ENCODE results near the gene CABP5. TPM values are rescaled to one million over a fixed set of nuclear protein-coding genes. Genes with fewer than 3 reads are reported as not detected.
"Not testable (repeated sequence)": the region's sequence is repeated elsewhere in the genome, so short reads cannot be mapped to it uniquely, and the experiment has no call there.

CABP5 gene
- total and polyA plus RNA-seq, 10 of the 15 experiments (the other 5 are each of a cell fraction or from before 2014, with no cell fraction given) = not detected

DNA sequence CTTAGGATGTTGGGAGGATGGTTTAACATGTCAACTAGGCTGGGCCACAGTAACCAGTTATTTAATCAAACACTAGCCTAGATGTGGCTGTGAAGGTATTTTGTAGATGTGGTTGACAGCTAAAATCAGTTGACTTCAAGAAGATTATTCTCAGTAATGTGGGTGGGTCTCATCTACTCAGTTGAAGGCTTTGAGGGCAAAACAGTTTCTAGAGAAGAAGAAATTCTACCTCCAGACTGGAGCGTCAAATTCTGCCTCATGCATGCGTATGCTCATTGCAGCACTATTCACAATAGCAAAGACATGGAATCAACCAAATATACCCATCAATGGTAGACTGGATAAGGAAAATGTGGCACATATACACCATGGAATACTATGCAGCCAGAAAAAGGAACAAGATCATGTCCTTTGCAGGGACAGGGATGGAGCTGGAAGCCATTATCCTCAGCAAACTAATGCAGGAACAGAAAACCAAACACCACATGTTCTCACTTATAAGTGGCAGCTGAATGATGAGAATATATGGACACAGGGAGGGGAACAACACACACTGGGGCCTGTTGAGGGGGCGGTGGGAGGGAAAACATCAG, 26.4 kb upstream of the CABP5 start:
- SMC1A ChIA-PET (ENCODE audit: uncharacterized antibody, unreplicated experiment); FAIRE-seq; ATAC-seq; H3K9me3 ChIP-seq (replicated peaks; ENCODE audit: control insufficient read depth, insufficient read depth, low read length); in situ Hi-C loops (cut with MboI); H3K4me3 ChIP-seq; DNase-seq (ENCODE audit: low read depth, low spot score); H3K27me3 ChIP-seq (replicated peaks in 1 of 2; ENCODE audit: control insufficient read depth in 2 of 2, insufficient read depth in 2 of 2, low read length in 1 of 2); H3K27ac ChIP-seq (ENCODE audit: control insufficient read depth, insufficient read depth); H4K20me1 ChIP-seq (ENCODE audit: control insufficient read depth, insufficient read depth); POLR2A ChIA-PET; RAD21 ChIA-PET (ENCODE audit: unreplicated experiment); intact Hi-C loops (cut with micrococcal nuclease; ENCODE audit: unreplicated experiment); BruUV-seq (replicated peaks); H3K4me2 ChIP-seq (ENCODE audit: control insufficient read depth, insufficient read depth); H3K9ac ChIP-seq (ENCODE audit: control insufficient read depth, insufficient read depth, low read length); CTCF ChIA-PET; H3K4me1 ChIP-seq (ENCODE audit: control insufficient read depth, insufficient read depth, low read length); H3K79me2 ChIP-seq (ENCODE audit: control insufficient read depth, insufficient read depth, low read length); H2AFZ ChIP-seq (ENCODE audit: control insufficient read depth, low read depth, low read length); H3K36me3 ChIP-seq (ENCODE audit: control insufficient read depth in 2 of 2, insufficient read depth in 2 of 2, low read length in 1 of 2): not testable (repeated sequence)
- 84% methylated on average over 3 of the region's 3 CpGs for WGBS (ENCODE audit: insufficient coverage, insufficient replicate concordance, low lambda C conversion rate, missing lambda C conversion rate)

DNA sequence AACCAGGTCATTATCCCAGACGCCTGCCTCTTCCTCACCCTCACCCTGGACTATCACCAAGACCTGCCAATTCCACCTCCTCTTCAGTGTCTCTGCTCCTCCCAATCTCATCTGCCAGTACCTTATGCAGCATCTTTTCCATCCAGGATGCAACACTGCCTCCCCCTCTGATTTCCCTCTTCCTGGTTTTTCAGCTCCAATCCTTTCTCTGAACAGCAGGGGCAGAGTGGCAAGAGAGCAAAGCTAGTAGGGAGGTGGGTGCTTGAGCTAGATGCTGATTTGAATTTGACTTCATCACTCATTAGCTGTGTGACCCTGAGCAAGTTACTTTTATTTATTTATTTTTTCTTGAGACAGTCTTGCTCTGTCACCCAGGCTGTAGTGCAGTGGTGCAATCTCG, 25.6 kb upstream of the CABP5 start:
- H3K27me3 ChIP-seq (replicated peaks in 1 of 2; ENCODE audit: control insufficient read depth in 2 of 2, insufficient read depth in 2 of 2, low read length in 1 of 2) = no peaks in the 10 kb centered on the region
- no peaks in the 10 kb centered on the region for H3K36me3 ChIP-seq (ENCODE audit: control insufficient read depth in 2 of 2, insufficient read depth in 2 of 2, low read length in 1 of 2)
- H3K27ac ChIP-seq (ENCODE audit: control insufficient read depth, insufficient read depth) = no peak overlapping the region
- 75% methylated on average over 2 of the region's 2 CpGs for WGBS (ENCODE audit: insufficient coverage, insufficient replicate concordance, low lambda C conversion rate, missing lambda C conversion rate)
- SMC1A ChIA-PET (ENCODE audit: uncharacterized antibody, unreplicated experiment) = no interaction called here
- CTCF ChIA-PET = no interaction called here
- ATAC-seq = no peak
- H3K4me3 ChIP-seq = no peak overlapping the region
- POLR2A ChIA-PET = no interaction called here
- intact Hi-C loops (cut with micrococcal nuclease; ENCODE audit: unreplicated experiment) = no loop called here
- DNase-seq (ENCODE audit: low read depth, low spot score) = no peak
- no peaks in the 10 kb centered on the region for H3K79me2 ChIP-seq (ENCODE audit: control insufficient read depth, insufficient read depth, low read length)
- RAD21 ChIA-PET (ENCODE audit: unreplicated experiment) = no interaction called here
- no peak overlapping the region for H2AFZ ChIP-seq (ENCODE audit: control insufficient read depth, low read depth, low read length)
- TF ChIP-seq, protein P1, sequence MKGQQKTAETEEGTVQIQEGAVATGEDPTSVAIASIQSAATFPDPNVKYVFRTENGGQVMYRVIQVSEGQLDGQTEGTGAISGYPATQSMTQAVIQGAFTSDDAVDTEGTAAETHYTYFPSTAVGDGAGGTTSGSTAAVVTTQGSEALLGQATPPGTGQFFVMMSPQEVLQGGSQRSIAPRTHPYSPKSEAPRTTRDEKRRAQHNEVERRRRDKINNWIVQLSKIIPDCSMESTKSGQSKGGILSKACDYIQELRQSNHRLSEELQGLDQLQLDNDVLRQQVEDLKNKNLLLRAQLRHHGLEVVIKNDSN (IDR thresholded peaks at IDR 0.05; ENCODE audit: borderline replicate concordance, extremely low read length, insufficient read depth, low read depth, low read length) = no peak
- no peak for TF ChIP-seq NR2C2 (IDR thresholded peaks at IDR 0.05; ENCODE audit: borderline replicate concordance, control insufficient read depth, insufficient read length, low read depth)
- no peak for TF ChIP-seq TAF1 (IDR thresholded peaks at IDR 0.05; ENCODE audit: borderline replicate concordance, low read depth, low read length)
- TF ChIP-seq, protein P2, sequence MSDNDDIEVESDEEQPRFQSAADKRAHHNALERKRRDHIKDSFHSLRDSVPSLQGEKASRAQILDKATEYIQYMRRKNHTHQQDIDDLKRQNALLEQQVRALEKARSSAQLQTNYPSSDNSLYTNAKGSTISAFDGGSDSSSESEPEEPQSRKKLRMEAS (IDR thresholded peaks at IDR 0.05; ENCODE audit: low read depth, low read length) = no peak
- no peak for TF ChIP-seq EP300 (IDR thresholded peaks at IDR 0.05; ENCODE audit: borderline replicate concordance in 1 of 2, control insufficient read depth in 1 of 2, low read depth in 2 of 2, low read length in 2 of 2)
- TF ChIP-seq, protein P3, sequence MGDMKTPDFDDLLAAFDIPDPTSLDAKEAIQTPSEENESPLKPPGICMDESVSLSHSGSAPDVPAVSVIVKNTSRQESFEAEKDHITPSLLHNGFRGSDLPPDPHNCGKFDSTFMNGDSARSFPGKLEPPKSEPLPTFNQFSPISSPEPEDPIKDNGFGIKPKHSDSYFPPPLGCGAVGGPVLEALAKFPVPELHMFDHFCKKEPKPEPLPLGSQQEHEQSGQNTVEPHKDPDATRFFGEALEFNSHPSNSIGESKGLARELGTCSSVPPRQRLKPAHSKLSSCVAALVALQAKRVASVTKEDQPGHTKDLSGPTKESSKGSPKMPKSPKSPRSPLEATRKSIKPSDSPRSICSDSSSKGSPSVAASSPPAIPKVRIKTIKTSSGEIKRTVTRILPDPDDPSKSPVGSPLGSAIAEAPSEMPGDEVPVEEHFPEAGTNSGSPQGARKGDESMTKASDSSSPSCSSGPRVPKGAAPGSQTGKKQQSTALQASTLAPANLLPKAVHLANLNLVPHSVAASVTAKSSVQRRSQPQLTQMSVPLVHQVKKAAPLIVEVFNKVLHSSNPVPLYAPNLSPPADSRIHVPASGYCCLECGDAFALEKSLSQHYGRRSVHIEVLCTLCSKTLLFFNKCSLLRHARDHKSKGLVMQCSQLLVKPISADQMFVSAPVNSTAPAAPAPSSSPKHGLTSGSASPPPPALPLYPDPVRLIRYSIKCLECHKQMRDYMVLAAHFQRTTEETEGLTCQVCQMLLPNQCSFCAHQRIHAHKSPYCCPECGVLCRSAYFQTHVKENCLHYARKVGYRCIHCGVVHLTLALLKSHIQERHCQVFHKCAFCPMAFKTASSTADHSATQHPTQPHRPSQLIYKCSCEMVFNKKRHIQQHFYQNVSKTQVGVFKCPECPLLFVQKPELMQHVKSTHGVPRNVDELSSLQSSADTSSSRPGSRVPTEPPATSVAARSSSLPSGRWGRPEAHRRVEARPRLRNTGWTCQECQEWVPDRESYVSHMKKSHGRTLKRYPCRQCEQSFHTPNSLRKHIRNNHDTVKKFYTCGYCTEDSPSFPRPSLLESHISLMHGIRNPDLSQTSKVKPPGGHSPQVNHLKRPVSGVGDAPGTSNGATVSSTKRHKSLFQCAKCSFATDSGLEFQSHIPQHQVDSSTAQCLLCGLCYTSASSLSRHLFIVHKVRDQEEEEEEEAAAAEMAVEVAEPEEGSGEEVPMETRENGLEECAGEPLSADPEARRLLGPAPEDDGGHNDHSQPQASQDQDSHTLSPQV (IDR thresholded peaks at IDR 0.05) = no peak
- H3K4me2 ChIP-seq (ENCODE audit: control insufficient read depth, insufficient read depth) = no peak overlapping the region
- no peaks in the 10 kb centered on the region for H3K4me1 ChIP-seq (ENCODE audit: control insufficient read depth, insufficient read depth, low read length)
- no peak for FAIRE-seq
- H3K9ac ChIP-seq (ENCODE audit: control insufficient read depth, insufficient read depth, low read length) = no peak overlapping the region
- H4K20me1 ChIP-seq (ENCODE audit: control insufficient read depth, insufficient read depth) = no peaks in the 10 kb centered on the region
- no TSS peak for BruUV-seq (replicated peaks)
- in situ Hi-C loops (cut with MboI) = no loop called here
- no peaks in the 10 kb centered on the region for H3K9me3 ChIP-seq (replicated peaks; ENCODE audit: control insufficient read depth, insufficient read depth, low read length)

All from GM12878 (cell line).